Measurements from ENCODE around the gene DNAJB8. TPM values are rescaled to one million over a fixed set of nuclear protein-coding genes. Genes with fewer than 3 reads are reported as not detected.

Gene DNAJB8
- total and polyA plus RNA-seq, 4 donors = not detected

GRCh38 chr3:128485282-128486204 lies 18.9 kb upstream of the DNAJB8 start:
- Histone ChIP-seq H3K27me3 (ENCODE audit: control insufficient read depth in 3 of 3, insufficient read depth in 3 of 3, low read length in 2 of 3) (peaks cover 0 to 83% (median 80%) of the 10 kb centered on the region in 3 donors), H3K27ac (ENCODE audit: low read depth in 1 of 2, low read length in 1 of 2) (peak overlapping the region in 1 of 2 donors; percentile 72), H3K9me3 (ENCODE audit: control insufficient read depth in 4 of 4, insufficient read depth in 3 of 4, low read length in 3 of 4) (peaks cover 0 to 2% (median 0%) of the 10 kb centered on the region in 4 donors), H3K4me1 (ENCODE audit: control insufficient read depth in 5 of 5, insufficient read depth in 5 of 5, low read length in 5 of 5) (peaks cover 0 to 44% (median 16%) of the 10 kb centered on the region in 5 donors), H3K9ac (ENCODE audit: insufficient read depth in 1 of 2, low read length in 2 of 2) (no peak overlapping the region), H3K36me3 (ENCODE audit: control insufficient read depth in 4 of 4, insufficient read depth in 4 of 4, low read length in 4 of 4) (peaks cover 0 to 6% (median 0%) of the 10 kb centered on the region in 4 donors), H3K4me3 (peak overlapping the region; percentile 86)
- TF ChIP-seq CTCF (IDR thresholded peaks at IDR 0.05; ENCODE audit: control extremely low read depth, extremely low read depth) = no peak
- DNase-seq (peak in 1 of 3 donors; percentile 27), ATAC-seq (ENCODE audit: insufficient read depth, low FRiP score) (no peak)
- 29 to 31% methylated on average over 29 of the region's 29 CpGs for WGBS, 2 donors

GRCh38 chr3:128484404-128485281 lies 18.0 kb upstream of the DNAJB8 start:
- 19 to 23% methylated on average over 16 of the region's 16 CpGs for WGBS, 2 donors
- DNase-seq (peak in 1 of 3 donors; percentile 40), ATAC-seq (ENCODE audit: insufficient read depth, low FRiP score) (no peak)
- peaks cover 0 to 37% (median 15%) of the 10 kb centered on the region in 5 donors for H3K4me1 ChIP-seq (ENCODE audit: control insufficient read depth in 5 of 5, insufficient read depth in 5 of 5, low read length in 5 of 5)
- H3K9ac ChIP-seq (ENCODE audit: insufficient read depth in 1 of 2, low read length in 2 of 2) = no peak overlapping the region
- peak overlapping the region; percentile 86 for H3K4me3 ChIP-seq
- H3K27ac ChIP-seq (ENCODE audit: low read depth in 1 of 2, low read length in 1 of 2) = peak overlapping the region; percentile 2 to 72
- H3K27me3 ChIP-seq (ENCODE audit: control insufficient read depth in 3 of 3, insufficient read depth in 3 of 3, low read length in 2 of 3) = peaks cover 0 to 83% (median 77%) of the 10 kb centered on the region in 3 donors
- peaks cover 0 to 6% (median 0%) of the 10 kb centered on the region in 4 donors for H3K36me3 ChIP-seq (ENCODE audit: control insufficient read depth in 4 of 4, insufficient read depth in 4 of 4, low read length in 4 of 4)
- H3K9me3 ChIP-seq (ENCODE audit: control insufficient read depth in 4 of 4, insufficient read depth in 3 of 4, low read length in 3 of 4) = peaks cover 0 to 2% (median 0%) of the 10 kb centered on the region in 4 donors
- TF ChIP-seq CTCF (IDR thresholded peaks at IDR 0.05; ENCODE audit: control extremely low read depth, extremely low read depth) = no peak

- no peak for TF ChIP-seq CTCF (IDR thresholded peaks at IDR 0.05; ENCODE audit: control extremely low read depth, extremely low read depth)
- Histone ChIP-seq H3K4me1 (ENCODE audit: control insufficient read depth in 5 of 5, insufficient read depth in 5 of 5, low read length in 5 of 5) (peaks cover 0 to 29% (median 10%) of the 10 kb centered on the region in 5 donors), H3K4me3 (peak overlapping the region; percentile 23), H3K27me3 (ENCODE audit: control insufficient read depth in 3 of 3, insufficient read depth in 3 of 3, low read length in 2 of 3) (peaks cover 0 to 87% (median 79%) of the 10 kb centered on the region in 3 donors), H3K9ac (ENCODE audit: insufficient read depth in 1 of 2, low read length in 2 of 2) (no peak overlapping the region), H3K36me3 (ENCODE audit: control insufficient read depth in 4 of 4, insufficient read depth in 4 of 4, low read length in 4 of 4) (peaks cover 0 to 6% (median 0%) of the 10 kb centered on the region in 4 donors), H3K9me3 (ENCODE audit: control insufficient read depth in 4 of 4, insufficient read depth in 3 of 4, low read length in 3 of 4) (peaks cover 0 to 2% (median 0%) of the 10 kb centered on the region in 4 donors), H3K27ac (ENCODE audit: low read depth in 1 of 2, low read length in 1 of 2) (peak overlapping the region; percentile 2 to 68)
- DNase-seq (peak in 2 of 3 donors; percentile 43 to 44), ATAC-seq (ENCODE audit: insufficient read depth, low FRiP score) (no peak)
- WGBS, 2 donors = 10 to 11% methylated on average over 25 to 26 of the region's 26 CpGs
Observed at GRCh38 chr3:128483657-128484403, 17.1 kb upstream of the DNAJB8 start.
